CD14-positive monocyte (primary cell): Measurements from ENCODE around the gene NEIL1. TPM values are rescaled to one million over a fixed set of nuclear protein-coding genes. Genes with fewer than 3 reads are reported as not detected.

Source experiments
- DNase-seq, 3 donors: peaks; one replicate each; pipeline ENCODE4 v3.0.0-alpha.2; 2011 to 2022
- H2AFZ ChIP-seq: 2 replicates; pipeline ENCODE4 v1.6.0; 2012; ENCODE audit warnings: mild to moderate bottlenecking, low read depth, low read length, inconsistent platforms; ENCODE audit not compliant: insufficient read depth, poor library complexity, severe bottlenecking
- H3K27ac ChIP-seq, 2 donors: 1 replicate in 1 of 2; 2 replicates in 1 of 2; pipeline ENCODE4 v1.5.1; 2012 to 2013; ENCODE audit warnings: low read length in 2 of 2, control low read depth in 1 of 2, inconsistent platforms in 1 of 2, low read depth in 1 of 2, mild to moderate bottlenecking in 1 of 2
- H3K27me3 ChIP-seq, 2 donors: one replicate each; pipeline versions ENCODE4 v1.6.0 to v1.6.1; 2011 to 2013; ENCODE audit warnings: low read length in 2 of 2; ENCODE audit not compliant: control insufficient read depth in 2 of 2, insufficient read depth in 2 of 2
- H3K36me3 ChIP-seq, 2 donors: replicated peaks in 1 of 2; 1 replicate in 1 of 2; 2 replicates in 1 of 2; pipeline versions ENCODE4 v1.5.1 to v1.6.1; 2012 to 2013; ENCODE audit warnings: low read length in 2 of 2, control low read depth in 1 of 2, inconsistent platforms in 1 of 2, mild to moderate bottlenecking in 1 of 2; ENCODE audit not compliant: insufficient read depth in 2 of 2, control insufficient read depth in 1 of 2
- H3K4me1 ChIP-seq, 2 donors: 1 replicate in 1 of 2; 2 replicates in 1 of 2; pipeline versions ENCODE4 v1.5.1 to v1.6.1; 2012 to 2013; ENCODE audit warnings: low read length in 2 of 2, control low read depth in 1 of 2, inconsistent platforms in 1 of 2, mild to moderate bottlenecking in 1 of 2, moderate library complexity in 1 of 2; ENCODE audit not compliant: insufficient read depth in 2 of 2, control insufficient read depth in 1 of 2
- H3K4me2 ChIP-seq: replicated peaks from 2 replicates; pipeline ENCODE3; 2012; ENCODE audit warnings: low read length, moderate library complexity, mild to moderate bottlenecking; ENCODE audit not compliant: poor library complexity, severe bottlenecking; ENCODE audit errors: extremely low read depth
- H3K4me3 ChIP-seq, 3 experiments: fragments of 200-600 bp in 1 of 3; sonication (generic) in 1 of 3; replicated peaks in 1 of 3; 1 replicate in 2 of 3; 2 replicates in 1 of 3; pipeline ENCODE4 v1.5.1; 2011 to 2013; ENCODE audit warnings: low read length in 3 of 3, mild to moderate bottlenecking in 3 of 3, control low read depth in 2 of 3, low read depth in 2 of 3, inconsistent platforms in 1 of 3, moderate library complexity in 1 of 3
- H3K79me2 ChIP-seq: 2 replicates; pipeline ENCODE4 v1.6.0; 2012; ENCODE audit warnings: mild to moderate bottlenecking, control low read depth, inconsistent platforms, low read length, moderate library complexity; ENCODE audit not compliant: insufficient read depth
- H3K9ac ChIP-seq: 2 replicates; pipeline ENCODE4 v1.6.0; 2017; ENCODE audit warnings: low read length, mild to moderate bottlenecking; ENCODE audit not compliant: insufficient read depth, poor library complexity, severe bottlenecking
- H3K9me3 ChIP-seq, 2 donors: replicated peaks in 1 of 2; 1 replicate in 1 of 2; 2 replicates in 1 of 2; pipeline versions ENCODE4 v1.5.1 to v1.6.1; 2012 to 2013; ENCODE audit warnings: low read length in 2 of 2, control low read depth in 1 of 2; ENCODE audit not compliant: control insufficient read depth in 1 of 2, insufficient read depth in 1 of 2
- H4K20me1 ChIP-seq: 2 replicates; pipeline ENCODE4 v1.6.0; 2012; ENCODE audit warnings: mild to moderate bottlenecking, low read length, control low read depth, moderate library complexity; ENCODE audit not compliant: insufficient read depth
- H3K27ac Mint-ChIP-seq, 7 donors: one replicate each; pipeline ENCODE4 v1.8.0; 2020; ENCODE audit warnings: mild to moderate bottlenecking in 7 of 7, mixed read lengths in 7 of 7, moderate library complexity in 6 of 7, inconsistent platforms in 2 of 7
- H3K27me3 Mint-ChIP-seq, 3 donors: one replicate each; pipeline ENCODE4 v1.8.0; 2021 to 2022; ENCODE audit warnings: low read depth in 3 of 3, mild to moderate bottlenecking in 3 of 3, mixed read lengths in 3 of 3, moderate library complexity in 3 of 3, inconsistent platforms in 1 of 3
- H3K36me3 Mint-ChIP-seq, 2 donors: one replicate each; pipeline ENCODE4 v1.8.0; 2020; ENCODE audit warnings: mixed read lengths in 2 of 2, inconsistent platforms in 1 of 2, mild to moderate bottlenecking in 1 of 2
- H3K4me1 Mint-ChIP-seq: one replicate; pipeline ENCODE4 v1.8.0; 2020; ENCODE audit warnings: mild to moderate bottlenecking, mixed read lengths
- H3K4me3 Mint-ChIP-seq, 2 donors: one replicate each; pipeline ENCODE4 v1.8.0; 2020; ENCODE audit warnings: mild to moderate bottlenecking in 2 of 2, mixed read lengths in 2 of 2, moderate library complexity in 1 of 2
- H3K9me3 Mint-ChIP-seq, 7 donors: one replicate each; pipeline ENCODE4 v1.8.0; 2020 to 2022; ENCODE audit warnings: mixed read lengths in 7 of 7, mild to moderate bottlenecking in 6 of 7, moderate library complexity in 6 of 7, inconsistent platforms in 2 of 7
- WGBS: methylation state at CpG from one replicate; pipeline ENCODE4 v1.1.5; 2013; ENCODE audit warnings: missing lambda C conversion rate; ENCODE audit not compliant: insufficient coverage; 5-methylcytosine and 5-hydroxymethylcytosine counted together
- intact Hi-C, 2 donors: fragments of 100-400 bp; cut with micrococcal nuclease; formaldehyde crosslinking; loops; one replicate each; pipeline versions ENCODE4 v1.15.0 to v1.15.1; 2023
- polyA plus RNA-seq, 3 donors: library from polyadenylated mRNA; depleted of rRNA in 1 of 3; unstranded in 2 of 3; stranded (reverse) in 1 of 3; fragments of 300-500 nt in 2 of 3; fragments of >200 nt in 1 of 3; fragmentation: Illumina TruSeq in 2 of 3; gene quantifications; 1 replicate in 2 of 3; 2 replicates in 1 of 3; pipeline ENCODE4 v1.2.3, GENCODE V29; 2012 to 2021
- TF ChIP-seq, protein P1 (sequence below): fragments of 200-600 bp; IDR thresholded peaks from one replicate; pipeline ENCODE4 v1.8.0; 2022; ENCODE audit warnings: antibody characterized with exemption, mild to moderate bottlenecking

The NEIL1 gene
- polyA plus RNA-seq, 3 donors, result 0.52 to 6.7 (median 0.53) TPM

DNA sequence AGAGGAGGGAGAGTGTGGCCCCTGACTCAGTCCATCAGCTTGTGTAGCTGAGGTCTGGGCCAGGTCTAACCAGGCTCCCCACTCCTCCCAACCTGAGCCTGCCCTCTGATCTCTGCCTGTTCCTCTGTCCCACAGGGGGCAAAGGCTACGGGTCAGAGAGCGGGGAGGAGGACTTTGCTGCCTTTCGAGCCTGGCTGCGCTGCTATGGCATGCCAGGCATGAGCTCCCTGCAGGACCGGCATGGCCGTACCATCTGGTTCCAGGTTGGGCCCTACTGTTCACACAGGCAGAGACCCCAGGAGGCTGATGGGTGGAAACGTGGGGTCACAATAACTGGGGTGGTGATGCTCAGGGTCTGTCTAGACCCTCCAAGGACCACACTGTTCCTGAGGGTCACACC is 6.8 kb downstream of the NEIL1 start:
- Histone ChIP-seq H3K79me2 (no peaks in the 10 kb centered on the region), H3K4me3 (no peak overlapping the region), H3K9me3 (peaks cover 15 to 17% of the 10 kb centered on the region in 2 donors), H2AFZ (no peak overlapping the region), H3K27me3 (peaks cover 5 to 14% of the 10 kb centered on the region in 2 donors), H4K20me1 (peaks cover 11% of the 10 kb centered on the region), H3K36me3 (peaks cover 22 to 47% of the 10 kb centered on the region in 2 donors), H3K9ac (no peak overlapping the region), H3K4me1 (peaks cover 20 to 21% of the 10 kb centered on the region in 2 donors), H3K27ac (no peak overlapping the region), H3K4me2 (no peak overlapping the region)
- DNase-seq, result no peak
- peaks cover 29% of the 10 kb centered on the region for H3K4me1 Mint-ChIP-seq
- peaks cover 5 to 24% (median 20%) of the 10 kb centered on the region in 3 donors for H3K27me3 Mint-ChIP-seq
- H3K9me3 Mint-ChIP-seq, result peaks cover 15 to 17% (median 16%) of the 10 kb centered on the region in 7 donors
- no peak overlapping the region for H3K27ac Mint-ChIP-seq
- TF ChIP-seq, protein P1, sequence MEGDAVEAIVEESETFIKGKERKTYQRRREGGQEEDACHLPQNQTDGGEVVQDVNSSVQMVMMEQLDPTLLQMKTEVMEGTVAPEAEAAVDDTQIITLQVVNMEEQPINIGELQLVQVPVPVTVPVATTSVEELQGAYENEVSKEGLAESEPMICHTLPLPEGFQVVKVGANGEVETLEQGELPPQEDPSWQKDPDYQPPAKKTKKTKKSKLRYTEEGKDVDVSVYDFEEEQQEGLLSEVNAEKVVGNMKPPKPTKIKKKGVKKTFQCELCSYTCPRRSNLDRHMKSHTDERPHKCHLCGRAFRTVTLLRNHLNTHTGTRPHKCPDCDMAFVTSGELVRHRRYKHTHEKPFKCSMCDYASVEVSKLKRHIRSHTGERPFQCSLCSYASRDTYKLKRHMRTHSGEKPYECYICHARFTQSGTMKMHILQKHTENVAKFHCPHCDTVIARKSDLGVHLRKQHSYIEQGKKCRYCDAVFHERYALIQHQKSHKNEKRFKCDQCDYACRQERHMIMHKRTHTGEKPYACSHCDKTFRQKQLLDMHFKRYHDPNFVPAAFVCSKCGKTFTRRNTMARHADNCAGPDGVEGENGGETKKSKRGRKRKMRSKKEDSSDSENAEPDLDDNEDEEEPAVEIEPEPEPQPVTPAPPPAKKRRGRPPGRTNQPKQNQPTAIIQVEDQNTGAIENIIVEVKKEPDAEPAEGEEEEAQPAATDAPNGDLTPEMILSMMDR, result no peak
- peaks cover 37 to 53% of the 10 kb centered on the region in 2 donors for H3K36me3 Mint-ChIP-seq
- intact Hi-C loops, result no loop called here
- H3K4me3 Mint-ChIP-seq, result no peak overlapping the region
- 93% methylated on average over 6 of the region's 7 CpGs for WGBS

DNA sequence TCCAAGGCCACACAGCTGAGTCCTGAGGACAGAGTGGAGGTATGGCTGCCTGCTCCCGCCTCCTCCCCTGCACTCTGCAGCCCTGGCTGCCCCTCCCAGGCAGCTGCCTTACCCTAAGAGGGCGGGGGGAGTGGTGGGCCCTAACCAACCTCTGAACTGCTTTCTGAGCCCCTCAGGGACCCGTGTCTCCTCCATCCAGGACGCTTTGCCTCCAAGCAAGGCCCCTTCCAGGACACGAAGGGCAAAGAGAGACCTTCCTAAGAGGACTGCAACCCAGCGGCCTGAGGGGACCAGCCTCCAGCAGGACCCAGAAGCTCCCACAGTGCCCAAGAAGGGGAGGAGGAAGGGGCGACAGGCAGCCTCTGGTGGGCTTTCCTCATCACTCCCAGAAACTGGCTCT is 7.6 kb downstream of the NEIL1 start:
- peaks cover 11 to 13% of the 10 kb centered on the region in 2 donors for H3K4me1 ChIP-seq
- H3K79me2 ChIP-seq, result no peaks in the 10 kb centered on the region
- no peak overlapping the region for H2AFZ ChIP-seq
- Mint-ChIP-seq H3K4me3 (no peak overlapping the region), H3K27me3 (peaks cover 2 to 16% (median 12%) of the 10 kb centered on the region in 3 donors), H3K27ac (peak overlapping the region in 1 of 7 donors; percentile 48), H3K9me3 (peaks cover 7 to 8% (median 7%) of the 10 kb centered on the region in 7 donors), H3K36me3 (peaks cover 39 to 58% of the 10 kb centered on the region in 2 donors), H3K4me1 (peaks cover 21% of the 10 kb centered on the region)
- no peak overlapping the region for H3K9ac ChIP-seq
- 94% methylated on average over 5 of the region's 7 CpGs for WGBS
- H3K36me3 ChIP-seq, result peaks cover 30 to 55% of the 10 kb centered on the region in 2 donors
- H3K27me3 ChIP-seq, result peaks cover 0 to 6% of the 10 kb centered on the region in 2 donors
- DNase-seq, result no peak
- intact Hi-C loops, result no loop called here
- peaks cover 11% of the 10 kb centered on the region for H4K20me1 ChIP-seq
- TF ChIP-seq, protein P1, result no peak
- no peak overlapping the region for H3K27ac ChIP-seq
- H3K9me3 ChIP-seq, result peaks cover 7 to 9% of the 10 kb centered on the region in 2 donors
- H3K4me2 ChIP-seq, result no peak overlapping the region
- H3K4me3 ChIP-seq, result no peak overlapping the region
